K562 (cell line): ENCODE measurements around the gene NDST3. TPM values are rescaled to one million over a fixed set of nuclear protein-coding genes. Genes with fewer than 3 reads are reported as not detected.

ENCODE experiments used
- CUX1 ChIP-seq: fragments of 200-800 bp; sonication (Bioruptor generic); IDR thresholded peaks from 2 replicates; pipeline ENCODE4 v1.6.1; 2016; ENCODE audit warnings: missing genetic modification characterization, missing compliant biosample characterization
- REST ChIP-seq, 2 experiments: fragments of 450-650 bp; formaldehyde crosslinking in 1 of 2; IDR thresholded peaks; 2 replicates each; pipeline versions ENCODE4 v1.4.0 to v1.6.1; 2014 to 2020; ENCODE audit warnings: mild to moderate bottlenecking in 2 of 2, borderline replicate concordance in 1 of 2, low read depth in 1 of 2
- SUPT5H ChIP-seq: fragments of 450-650 bp; IDR thresholded peaks from 2 replicates; pipeline ENCODE4 v1.6.1; 2016
- TEAD2 ChIP-seq: fragments of 450-650 bp; IDR thresholded peaks from 2 replicates; pipeline ENCODE4 v1.6.1; 2016; ENCODE audit warnings: missing genetic modification characterization, control low read depth, missing compliant biosample characterization
- THRB ChIP-seq: fragments of 450-650 bp; formaldehyde crosslinking; conservative IDR thresholded peaks from 2 replicates; pipeline ENCODE4 v1.4.0; 2022; ENCODE audit warnings: mild to moderate bottlenecking, missing genetic modification characterization
- ZNF592 ChIP-seq: fragments of 450-650 bp; IDR thresholded peaks from 2 replicates; pipeline ENCODE4 v1.6.1; 2017; ENCODE audit warnings: antibody characterized with exemption, mild to moderate bottlenecking
- polyA plus RNA-seq, 8 experiments: library from polyadenylated mRNA; depleted of rRNA in 4 of 8; stranded (reverse) in 5 of 8; unstranded in 3 of 8; fragments of >200 nt; fragmentation: Nextera tagmentation in 2 of 8; fragmentation: Illumina TruSeq in 1 of 8; extraction: Ambion mirVana in 2 of 8; extraction: Trizol in 1 of 8; gene quantifications; 2 replicates each; pipeline versions ENCODE4 v1.2.1 to v1.2.3, GENCODE V29; 2011 to 2014; ENCODE audit warnings: inconsistent platforms in 1 of 8, missing spikeins in 1 of 8
- total RNA-seq, 7 experiments: library from RNA; depleted of rRNA in 6 of 7; stranded (reverse); fragments of >200 nt in 6 of 7; fragmentation: Illumina TruSeq in 2 of 7; extraction: Trizol in 2 of 7; gene quantifications; 2 replicates each; pipeline versions ENCODE4 v1.2.1 to v1.2.3, GENCODE V29; 2011 to 2021; ENCODE audit warnings: low replicate concordance in 1 of 7

The NDST3 gene
- total and polyA plus RNA-seq, 9 of the 15 experiments (the other 6 are each of a cell fraction or from before 2014, with no cell fraction given) = not detected

GRCh38 chr4:118280501-118281218, 246.4 kb downstream of the NDST3 start (continued):
- TF ChIP-seq REST (IDR thresholded peaks at IDR 0.05; ENCODE audit: borderline replicate concordance) (peak; percentile 25; the same call in 1 of the 2 replicates), REST (CRISPR knock-in tag; IDR thresholded peaks at IDR 0.05; ENCODE audit: low read depth) (no peak), TEAD2 (tag) (no peak), THRB (CRISPR knock-in tag) (peak; percentile 58; the same call in 1 of the 2 replicates), ZNF592 (0 out of 2 replicates have a peak, but pooled peaks have one; percentile 4), CUX1 (CRISPR knock-in tag) (no peak), SUPT5H (peak; percentile 31)
